AG04450 (cell line): ENCODE data around the gene FBXO28. TPM values are rescaled to one million over a fixed set of nuclear protein-coding genes. Genes with fewer than 3 reads are reported as not detected.

Experiments
- CTCF ChIA-PET: fragments of 300-600, 350-600 bp; formaldehyde crosslinking; extraction: SDS; loops from one replicate; lab custom pipeline; 2022; ENCODE audit warnings: antibody characterized with exemption, inconsistent platforms; lab: Charles Lee
- POLR2A ChIA-PET: fragments of 350-600 bp; formaldehyde crosslinking; extraction: SDS; loops from one replicate; lab custom pipeline; 2021; ENCODE audit warnings: antibody characterized with exemption, inconsistent platforms; lab: Yijun Ruan, JAX
- DNase-seq: peaks from one replicate; pipeline ENCODE4 v3.0.0-alpha.2; 2011; ENCODE audit warnings: low read depth, low spot score
- H3K27ac ChIP-seq: one replicate; pipeline ENCODE4 v1.5.1; 2012; ENCODE audit warnings: low read depth, low read length, control low read depth
- H3K27me3 ChIP-seq: one replicate; pipeline ENCODE4 v1.6.0; 2012; ENCODE audit warnings: low read length; ENCODE audit not compliant: control insufficient read depth, insufficient read depth
- H3K4me3 ChIP-seq: 2 replicates; pipeline ENCODE4 v1.5.1; 2011; ENCODE audit warnings: mild to moderate bottlenecking, low read depth, low read length, control low read depth
- H3K9me3 ChIP-seq: 2 replicates; pipeline ENCODE4 v1.5.1; 2012; ENCODE audit warnings: low read length; ENCODE audit not compliant: control insufficient read depth, insufficient read depth
- CTCF ChIP-seq: IDR thresholded peaks from 2 replicates; pipeline ENCODE4 v1.5.1; 2011; ENCODE audit warnings: low read depth, low read length, control low read depth, inconsistent platforms
- polyA plus RNA-seq: library from polyadenylated mRNA; depleted of rRNA; stranded (reverse); fragments of >200 nt; gene quantifications from 2 replicates; pipeline ENCODE4 v1.2.3, GENCODE V29; 2011

FBXO28 gene
- polyA plus RNA-seq, 1 experiment, result 27.2 TPM

GRCh38 chr1:224084867-224085266 is 29.0 kb upstream of the FBXO28 start:
- ChIA-PET CTCF (interaction anchor here (1.3 to 1.4 kb wide), 2 partner anchors 18 to 34 kb away, joined by 3 to 5 read pairs; no protein-coding TSS in a partner anchor), POLR2A (no interaction called here)
- DNase-seq, result no peak
- no peaks in the 10 kb centered on the region for H3K27me3 ChIP-seq
- no peak overlapping the region for H3K4me3 ChIP-seq
- H3K27ac ChIP-seq, result no peak overlapping the region
- no peaks in the 10 kb centered on the region for H3K9me3 ChIP-seq
- no peak for TF ChIP-seq CTCF

GRCh38 chr1:224085421-224086108 is 28.3 kb upstream of the FBXO28 start:
- Histone ChIP-seq H3K27me3 (no peaks in the 10 kb centered on the region), H3K27ac (no peak overlapping the region), H3K4me3 (no peak overlapping the region), H3K9me3 (no peaks in the 10 kb centered on the region)
- DNase-seq, result no peak
- POLR2A ChIA-PET, result no interaction called here
- TF ChIP-seq CTCF, result no peak
- CTCF ChIA-PET, result interaction anchor here (1.3 kb wide), 1 partner anchor 19 kb away, joined by 5 read pairs; no protein-coding TSS in a partner anchor

DNA sequence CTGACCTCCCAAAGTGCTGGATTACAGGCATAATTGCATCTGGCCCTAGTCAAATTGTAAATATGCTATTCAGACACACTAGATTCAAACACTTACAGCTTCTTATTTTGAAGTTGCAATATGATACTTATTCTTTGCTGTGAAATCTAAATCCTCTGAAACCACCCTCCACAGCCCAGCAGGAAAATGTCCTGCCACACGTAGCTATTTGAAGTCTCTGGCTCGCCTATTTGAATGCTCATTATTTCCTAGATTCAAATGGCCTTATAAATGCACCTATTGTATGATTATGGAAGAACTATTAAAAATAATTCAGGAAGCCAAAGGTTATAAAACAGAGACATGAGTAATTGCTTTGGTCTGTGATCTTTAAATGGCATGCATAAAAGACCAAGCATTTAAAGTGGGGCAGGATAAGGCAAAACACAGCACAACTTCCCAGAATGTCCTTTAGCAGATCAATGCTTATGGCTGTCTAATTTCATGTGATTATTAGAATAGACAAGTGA is 26.6 kb upstream of the FBXO28 start:
- ChIA-PET CTCF (interaction anchor here (1.0 to 1.1 kb wide), 2 partner anchors 20 to 37 kb away, joined by 5 to 7 read pairs; no protein-coding TSS in a partner anchor), POLR2A (no interaction called here)
- Histone ChIP-seq H3K4me3 (no peak overlapping the region), H3K27me3 (no peaks in the 10 kb centered on the region), H3K27ac (no peak overlapping the region), H3K9me3 (no peaks in the 10 kb centered on the region)
- no peak for TF ChIP-seq CTCF
- no peak for DNase-seq

- no peak overlapping the region for H3K27ac ChIP-seq
- ChIA-PET CTCF (no interaction called here), POLR2A (no interaction called here)
- H3K4me3 ChIP-seq, result no peak overlapping the region
- no peaks in the 10 kb centered on the region for H3K27me3 ChIP-seq
- no peak for TF ChIP-seq CTCF
- DNase-seq, result no peak
- no peaks in the 10 kb centered on the region for H3K9me3 ChIP-seq
Observed at GRCh38 chr1:224089583-224089982, 24.3 kb upstream of the FBXO28 start.

- DNase-seq, result no peak
- CTCF ChIA-PET, result no interaction called here
- POLR2A ChIA-PET, result interaction anchor here (0.5 kb wide), 1 partner anchor 448 kb away, joined by 4 read pairs; no protein-coding TSS in a partner anchor
- Histone ChIP-seq H3K9me3 (no peaks in the 10 kb centered on the region), H3K27ac (no peak overlapping the region), H3K4me3 (no peak overlapping the region), H3K27me3 (no peaks in the 10 kb centered on the region)
- no peak for TF ChIP-seq CTCF
Observed at GRCh38 chr1:224090116-224090515, 23.8 kb upstream of the FBXO28 start.
